Gastrocnemius medialis (tissue), 4 donors: ENCODE results near the gene ANKMY1.

Experiments
- CTCF ChIP-seq, 5 experiments: fragments of 450-650 bp in 3 of 5; fragments of 200-600 bp in 2 of 5; sonication (generic) in 2 of 5; IDR thresholded peaks in 4 of 5; conservative IDR thresholded peaks in 1 of 5; 1 replicate in 4 of 5; 2 replicates in 1 of 5; pipeline ENCODE4 v1.5.1; 2016 to 2019; ENCODE audit warnings: antibody characterized with exemption in 5 of 5, mild to moderate bottlenecking in 3 of 5, moderate library complexity in 3 of 5
- POLR2A ChIP-seq, 2 donors: fragments of 450-650 bp; IDR thresholded peaks; one replicate each; pipeline ENCODE4 v1.6.1; 2017; ENCODE audit warnings: antibody characterized with exemption in 2 of 2, mild to moderate bottlenecking in 2 of 2, moderate library complexity in 2 of 2

- TF ChIP-seq CTCF (IDR thresholded peaks at IDR 0.05 in 4 of 5, conservative IDR thresholded peaks at IDR 0.05 in 1 of 5) (no peak), POLR2A (IDR thresholded peaks at IDR 0.05) (no peak)
These were observed 30.9 kb upstream of the ANKMY1 start for GRCh38 chr2:240588669-240589068.
